CD4-positive, alpha-beta T cell treated with Interleukin-6 at 100 ng/mL for 8 hours (primary cell): ENCODE data around the gene CRTAC1.

Experiments
- DNase-seq: peaks from one replicate; pipeline ENCODE4 v3.0.0-alpha.2; 2020; ENCODE audit warnings: mixed read lengths, low spot score

The CRTAC1 gene

GRCh38 chr10:98030093-98030821, at the start of gene CRTAC1:
TSS of gene CRTAC1 (minus strand) at chr10:98030621. CDS start at chr10:98030472, 149 bp downstream.
- DNase-seq: no peak

GRCh38 chr10:98078774-98079173, 48.4 kb upstream of the CRTAC1 start:
- no peak for DNase-seq

- no peak for DNase-seq
These were observed 46.8 kb upstream of the CRTAC1 start for GRCh38 chr10:98077223-98077622.

- no peak for DNase-seq
These were observed 45.7 kb upstream of the CRTAC1 start for GRCh38 chr10:98076086-98076485.

- DNase-seq: no peak
These were observed 44.0 kb upstream of the CRTAC1 start for GRCh38 chr10:98074315-98074911.

- no peak for DNase-seq
These were observed 36.7 kb upstream of the CRTAC1 start for GRCh38 chr10:98067165-98067564.

GRCh38 chr10:98063740-98064027, 33.3 kb upstream of the CRTAC1 start:
- no peak for DNase-seq

GRCh38 chr10:98062424-98062823, 32.0 kb upstream of the CRTAC1 start:
- no peak for DNase-seq

- DNase-seq: no peak
These were observed 29.7 kb upstream of the CRTAC1 start for GRCh38 chr10:98060079-98060478.

GRCh38 chr10:98058295-98058694, 27.9 kb upstream of the CRTAC1 start:
- DNase-seq: no peak

- no peak for DNase-seq
These were observed 25.6 kb upstream of the CRTAC1 start for GRCh38 chr10:98055841-98056516.

- DNase-seq: no peak
These were observed 16.8 kb upstream of the CRTAC1 start for GRCh38 chr10:98047009-98047741.

GRCh38 chr10:98045785-98046389, 15.5 kb upstream of the CRTAC1 start:
- DNase-seq: peak; percentile 44

- no peak for DNase-seq
These were observed 11.1 kb upstream of the CRTAC1 start for GRCh38 chr10:98041352-98042043.

GRCh38 chr10:98039690-98040381, 9.4 kb upstream of the CRTAC1 start:
- no peak for DNase-seq

GRCh38 chr10:98038288-98038687, 7.9 kb upstream of the CRTAC1 start:
- DNase-seq: no peak

- DNase-seq: no peak
These were observed 5.2 kb upstream of the CRTAC1 start for GRCh38 chr10:98035599-98035998.

GRCh38 chr10:98033515-98033914, 3.1 kb upstream of the CRTAC1 start:
- DNase-seq: no peak

- DNase-seq: no peak
These were observed 1.0 kb upstream of the CRTAC1 start for GRCh38 chr10:98031440-98031839.

GRCh38 chr10:98030991-98031431, 590 bp upstream of the CRTAC1 start:
- DNase-seq: no peak
